SU-DHL-6 (cell line): ENCODE measurements around the gene ZNF688.
A peak's percentile ranks its signal among the peaks of the same experiment; 100 is the strongest.

Experiments
- H2AFZ ChIP-seq: fragments of 200-600 bp; sonication (generic); 2 replicates; pipeline ENCODE4 v1.6.1; 2014; ENCODE audit warnings: low read depth, mild to moderate bottlenecking, moderate library complexity, mixed read lengths, antibody characterized with exemption, low read length; ENCODE audit not compliant: severe bottlenecking
- H3F3A ChIP-seq: fragments of 200-600 bp; shearing (Covaris generic); 2 replicates; pipeline ENCODE4 v1.6.0; 2016; ENCODE audit warnings: antibody characterized with exemption, mild to moderate bottlenecking; ENCODE audit not compliant: insufficient read depth
- H3K27ac ChIP-seq: fragments of 200-600 bp; sonication (generic); 2 replicates; pipeline ENCODE4 v1.5.1; 2016; ENCODE audit warnings: low read depth, mild to moderate bottlenecking, low read length, moderate library complexity, mixed read lengths
- H3K27me3 ChIP-seq: fragments of 200-600 bp; sonication (generic), shearing (Covaris generic); 2 replicates; pipeline ENCODE4 v1.6.0; 2014; ENCODE audit warnings: mild to moderate bottlenecking, low read length
- H3K36me3 ChIP-seq: fragments of 200-600 bp; sonication (generic); 2 replicates; pipeline ENCODE4 v1.6.1; 2014; ENCODE audit warnings: mild to moderate bottlenecking, low read length, mixed read lengths
- H3K4me2 ChIP-seq: fragments of 300-600, 200-600 bp; shearing (Covaris generic), sonication (generic); 2 replicates; pipeline ENCODE4 v1.6.0; 2014; ENCODE audit warnings: low read length, low read depth, mild to moderate bottlenecking; ENCODE audit not compliant: poor library complexity, severe bottlenecking
- H3K4me3 ChIP-seq: fragments of 200-600 bp; sonication (generic); 2 replicates; pipeline ENCODE4 v1.5.1; 2014; ENCODE audit warnings: antibody characterized with exemption, low read length, mild to moderate bottlenecking, mixed read lengths; ENCODE audit not compliant: insufficient read depth, poor library complexity, severe bottlenecking
- H3K79me2 ChIP-seq: fragments of 200-600 bp; sonication (generic); 2 replicates; pipeline ENCODE4 v1.6.1; 2014; ENCODE audit warnings: mild to moderate bottlenecking, low read length, moderate library complexity; ENCODE audit not compliant: insufficient read depth
- H3K9ac ChIP-seq: fragments of 200-600 bp; sonication (generic); 2 replicates; pipeline ENCODE4 v1.7.0; 2014; ENCODE audit warnings: mild to moderate bottlenecking, low read length
- H3K9me2 ChIP-seq: fragments of 200-600 bp; sonication (generic); replicated peaks from 2 replicates; pipeline ENCODE4 v1.6.1; 2014; ENCODE audit warnings: low read length; ENCODE audit not compliant: insufficient read depth
- H3K9me3 ChIP-seq: fragments of 200-600 bp; sonication (generic); 2 replicates; pipeline ENCODE4 v1.6.1; 2014; ENCODE audit warnings: low read length, mixed read lengths; ENCODE audit not compliant: insufficient read depth
- H4K20me1 ChIP-seq: fragments of 200-600 bp; sonication (generic); 2 replicates; pipeline ENCODE4 v1.6.1; 2014; ENCODE audit warnings: low read depth, mild to moderate bottlenecking, antibody characterized with exemption, low read length, moderate library complexity, mixed read lengths
- CTCF ChIP-seq: fragments of 200-600 bp; sonication (generic); IDR thresholded peaks from one replicate; pipeline ENCODE4 v1.5.1; 2017; ENCODE audit warnings: antibody characterized with exemption, mild to moderate bottlenecking, low read length, moderate library complexity; ENCODE audit not compliant: insufficient read depth, poor library complexity, severe bottlenecking
- EZH2phosphoT487 ChIP-seq: fragments of 200-600 bp; sonication (generic), shearing (Covaris generic); conservative IDR thresholded peaks from 2 replicates; pipeline ENCODE4 v1.6.1; 2018; ENCODE audit warnings: mild to moderate bottlenecking, antibody characterized with exemption, low read length, moderate library complexity, mixed read lengths

The ZNF688 gene

GRCh38 chr16:30619202-30619601 lies 47.7 kb upstream of the ZNF688 start:
- H3K27ac ChIP-seq: no peak overlapping the region
- no peaks in the 10 kb centered on the region for H3K27me3 ChIP-seq
- H3K36me3 ChIP-seq: no peaks in the 10 kb centered on the region
- no peaks in the 10 kb centered on the region for H3K9me2 ChIP-seq
- H4K20me1 ChIP-seq: no peaks in the 10 kb centered on the region
- TF ChIP-seq CTCF (no peak), EZH2phosphoT487 (no peak)
- no peaks in the 10 kb centered on the region for H3F3A ChIP-seq
- no peak overlapping the region for H3K9ac ChIP-seq
- no peak overlapping the region for H2AFZ ChIP-seq
- H3K4me3 ChIP-seq: no peak overlapping the region
- H3K79me2 ChIP-seq: no peaks in the 10 kb centered on the region
- H3K4me2 ChIP-seq: no peak overlapping the region
- H3K9me3 ChIP-seq: no peaks in the 10 kb centered on the region

- no peaks in the 10 kb centered on the region for H3K9me2 ChIP-seq
- no peak overlapping the region for H3K4me2 ChIP-seq
- no peak overlapping the region for H3K9ac ChIP-seq
- no peaks in the 10 kb centered on the region for H3K79me2 ChIP-seq
- no peak overlapping the region for H3K4me3 ChIP-seq
- no peaks in the 10 kb centered on the region for H3K9me3 ChIP-seq
- H3K36me3 ChIP-seq: no peaks in the 10 kb centered on the region
- peaks cover 8% of the 10 kb centered on the region for H3F3A ChIP-seq
- no peak overlapping the region for H2AFZ ChIP-seq
- TF ChIP-seq EZH2phosphoT487 (no peak), CTCF (peak; percentile 65)
- no peak overlapping the region for H3K27ac ChIP-seq
- H3K27me3 ChIP-seq: no peaks in the 10 kb centered on the region
- no peaks in the 10 kb centered on the region for H4K20me1 ChIP-seq
Observed at GRCh38 chr16:30615358-30616091, 44.0 kb upstream of the ZNF688 start.

- no peak for TF ChIP-seq CTCF
- no peak for TF ChIP-seq EZH2phosphoT487
- H3K4me3 ChIP-seq: peak within 1 kb of the TSS; percentile 72
- no peaks in the 10 kb centered on the region for H4K20me1 ChIP-seq
- H3F3A ChIP-seq: peaks cover 8% of the 10 kb centered on the region
- peaks cover 13% of the 10 kb centered on the region for H3K79me2 ChIP-seq
- peak within 1 kb of the TSS; percentile 73 for H3K27ac ChIP-seq
- H3K36me3 ChIP-seq: no peaks in the 10 kb centered on the region
- H3K27me3 ChIP-seq: no peaks in the 10 kb centered on the region
- peak within 1 kb of the TSS; percentile 82 for H2AFZ ChIP-seq
- peak within 1 kb of the TSS; percentile 95 for H3K4me2 ChIP-seq
- H3K9me2 ChIP-seq: no peaks in the 10 kb centered on the region
- H3K9me3 ChIP-seq: no peaks in the 10 kb centered on the region
- H3K9ac ChIP-seq: peak within 1 kb of the TSS; percentile 93
Observed at GRCh38 chr16:30609926-30610839, 38.7 kb upstream of the ZNF688 start, which contains the start of gene ZNF689. Gene ZNF689 (minus strand): TSS chr16:30610389. CDS start chr16:30610041, 348 bp downstream.
